HTERT RPE-1 (cell line): ENCODE results near the gene COG3.

Experiments
- in situ Hi-C: fragments of 300-500 bp; cut with MboI; formaldehyde crosslinking; loops from 4 replicates; pipeline ENCODE4 v1.14.3; 2020; ENCODE audit warnings: low sequenced_read_pairs

Gene COG3

GRCh38 chr13:45500492-45501174, 35.9 kb downstream of the COG3 start:
- in situ Hi-C loops, result no loop called here

- in situ Hi-C loops, result no loop called here
These were observed 36.4 kb downstream of the COG3 start for GRCh38 chr13:45501175-45501526.

GRCh38 chr13:45503658-45504057, 38.9 kb downstream of the COG3 start:
- in situ Hi-C loops, result no loop called here

GRCh38 chr13:45506811-45507210, 42.1 kb downstream of the COG3 start:
- in situ Hi-C loops, result no loop called here

- in situ Hi-C loops, result no loop called here
These were observed 44.0 kb downstream of the COG3 start for GRCh38 chr13:45508776-45509175.

- in situ Hi-C loops, result no loop called here
These were observed 45.9 kb downstream of the COG3 start for GRCh38 chr13:45510672-45511071.

- in situ Hi-C loops, result no loop called here
These were observed 46.8 kb downstream of the COG3 start for GRCh38 chr13:45511310-45512097.

- in situ Hi-C loops, result no loop called here
These were observed 47.4 kb downstream of the COG3 start for GRCh38 chr13:45512098-45512496.

- in situ Hi-C loops, result no loop called here
These were observed 52.0 kb downstream of the COG3 start for GRCh38 chr13:45516757-45517156.

GRCh38 chr13:45518525-45519245, 53.9 kb downstream of the COG3 start:
- in situ Hi-C loops, result no loop called here

- in situ Hi-C loops, result no loop called here
These were observed 54.8 kb downstream of the COG3 start for GRCh38 chr13:45519493-45519892.

GRCh38 chr13:45521297-45521696, 56.6 kb downstream of the COG3 start:
- in situ Hi-C loops, result no loop called here

- in situ Hi-C loops, result no loop called here
These were observed 57.8 kb downstream of the COG3 start for GRCh38 chr13:45522571-45522970.

GRCh38 chr13:45527699-45528462, 63.1 kb downstream of the COG3 start:
- in situ Hi-C loops, result no loop called here

- in situ Hi-C loops, result no loop called here
These were observed 65.0 kb downstream of the COG3 start for GRCh38 chr13:45529758-45530157.

- in situ Hi-C loops, result no loop called here
These were observed 69.9 kb downstream of the COG3 start for GRCh38 chr13:45534604-45535003.

- in situ Hi-C loops, result no loop called here
These were observed 71.5 kb downstream of the COG3 start for GRCh38 chr13:45536224-45536623.

- in situ Hi-C loops, result no loop called here
These were observed 72.8 kb downstream of the COG3 start for GRCh38 chr13:45537516-45537915.

GRCh38 chr13:45538382-45538781, 73.6 kb downstream of the COG3 start:
- in situ Hi-C loops, result no loop called here

- in situ Hi-C loops, result no loop called here
These were observed 75.5 kb downstream of the COG3 start for GRCh38 chr13:45540195-45540594.

GRCh38 chr13:45540864-45541263, 76.1 kb downstream of the COG3 start:
- in situ Hi-C loops, result no loop called here
